Bronchial epithelial cell (primary cell): ENCODE results near the gene PCNX1. TPM values are rescaled to one million over a fixed set of nuclear protein-coding genes. Genes with fewer than 3 reads are reported as not detected.

Experiments
- DNase-seq: peaks from one replicate; pipeline ENCODE4 v3.0.0-alpha.2; 2010; ENCODE audit warnings: low read depth
- FAIRE-seq: peaks from 2 replicates; lab custom pipeline; 2011; peaks lifted over from hg19 to GRCh38; lab: Jason Lieb, UNC
- H3K27me3 ChIP-seq: 2 replicates; pipeline ENCODE4 v1.5.1; 2011; ENCODE audit warnings: low read length; ENCODE audit not compliant: control insufficient read depth, insufficient read depth
- H3K36me3 ChIP-seq: 2 replicates; pipeline ENCODE4 v1.5.1; 2011; ENCODE audit warnings: low read length; ENCODE audit not compliant: control insufficient read depth, insufficient read depth
- H3K4me3 ChIP-seq: 2 replicates; pipeline ENCODE4 v1.5.1; 2011; ENCODE audit warnings: mild to moderate bottlenecking, low read depth, low read length, control low read depth
- CTCF ChIP-seq: IDR thresholded peaks from 2 replicates; pipeline ENCODE4 v1.5.1; 2011; ENCODE audit warnings: mild to moderate bottlenecking, moderate library complexity, low read length, control low read depth, inconsistent platforms; ENCODE audit not compliant: insufficient read depth, severe bottlenecking
- total RNA-seq: library from RNA; depleted of rRNA; stranded (reverse); fragments of >200 nt; gene quantifications from 2 replicates; pipeline ENCODE4 v1.2.1, GENCODE V29; 2014

Gene PCNX1
- total RNA-seq, 1 donor from 2014 or later = 24.5 TPM

- Histone ChIP-seq H3K4me3 (no peak overlapping the region), H3K36me3 (no peaks in the 10 kb centered on the region), H3K27me3 (no peaks in the 10 kb centered on the region)
- no peak for TF ChIP-seq CTCF
- no peak for DNase-seq
- no peak for FAIRE-seq
Observed at GRCh38 chr14:70893062-70893845, 14.0 kb upstream of the PCNX1 start.

- no peak for DNase-seq
- Histone ChIP-seq H3K4me3 (no peak overlapping the region), H3K27me3 (no peaks in the 10 kb centered on the region), H3K36me3 (no peaks in the 10 kb centered on the region)
- FAIRE-seq = no peak
- no peak for TF ChIP-seq CTCF
Observed at GRCh38 chr14:70893858-70894291, 13.4 kb upstream of the PCNX1 start.

- no peak for FAIRE-seq
Observed at GRCh38 chr14:70894868-70895267, 12.4 kb upstream of the PCNX1 start.

GRCh38 chr14:70896317-70896716 is 10.9 kb upstream of the PCNX1 start:
- H3K27me3 ChIP-seq = no peaks in the 10 kb centered on the region
- no peak for DNase-seq
- H3K36me3 ChIP-seq = no peaks in the 10 kb centered on the region
- no peak overlapping the region for H3K4me3 ChIP-seq
- FAIRE-seq = no peak
- no peak for TF ChIP-seq CTCF

More at GRCh38 chr14:70894868-70895267, 12.4 kb upstream of the PCNX1 start:
- no peaks in the 10 kb centered on the region for H3K36me3 ChIP-seq
- H3K27me3 ChIP-seq = no peaks in the 10 kb centered on the region
- no peak overlapping the region for H3K4me3 ChIP-seq
- peak; percentile 78 for DNase-seq
- TF ChIP-seq CTCF = no peak

GRCh38 chr14:70896981-70897380 is 10.3 kb upstream of the PCNX1 start:
- FAIRE-seq = no peak

More at GRCh38 chr14:70896981-70897380, 10.3 kb upstream of the PCNX1 start:
- H3K4me3 ChIP-seq = no peak overlapping the region
- no peaks in the 10 kb centered on the region for H3K36me3 ChIP-seq
- TF ChIP-seq CTCF = no peak
- H3K27me3 ChIP-seq = no peaks in the 10 kb centered on the region
- peak; percentile 38 for DNase-seq
